Measurements from ENCODE around the gene TMEM255B.

TMEM255B gene

DNA sequence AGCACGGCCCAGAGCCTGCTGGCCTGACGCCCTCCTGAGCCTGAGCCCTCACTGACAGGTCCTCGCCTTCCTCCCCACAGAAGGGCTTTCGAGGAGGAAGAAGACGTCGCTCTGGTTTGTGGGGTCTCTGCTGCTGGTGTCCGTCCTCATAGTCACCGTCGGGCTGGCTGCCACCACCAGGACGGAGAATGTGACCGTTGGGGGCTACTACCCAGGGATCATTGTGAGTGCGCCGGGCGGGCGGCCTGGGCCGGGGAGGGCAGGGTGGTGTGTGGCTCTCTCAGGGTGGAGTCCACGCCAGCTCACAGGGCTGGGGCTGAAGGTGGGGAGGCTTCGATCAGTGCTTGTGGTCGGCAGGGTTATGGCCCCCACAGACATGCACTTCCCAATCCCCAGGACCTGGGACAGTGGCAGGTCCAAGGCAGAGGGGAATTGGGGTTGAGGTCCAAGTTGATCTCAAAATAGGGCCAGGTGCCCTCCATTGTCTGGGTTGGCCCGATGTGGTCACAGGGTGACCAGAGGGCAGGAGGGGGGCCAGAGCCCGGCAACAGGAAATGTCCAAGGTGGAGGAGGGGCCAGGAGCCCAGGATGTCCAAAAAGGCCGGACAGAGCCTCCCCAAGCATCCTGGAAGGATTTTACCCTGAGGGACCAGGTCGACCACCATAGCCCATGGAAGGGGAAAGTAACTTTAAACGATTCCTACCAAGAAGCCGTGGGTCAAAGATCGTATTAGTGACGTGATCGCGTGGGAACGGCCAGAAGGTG, 7.2 kb downstream of the TMEM255B start:
- DNase-seq (ENCODE audit: low read depth, low spot score) = no peak

DNA sequence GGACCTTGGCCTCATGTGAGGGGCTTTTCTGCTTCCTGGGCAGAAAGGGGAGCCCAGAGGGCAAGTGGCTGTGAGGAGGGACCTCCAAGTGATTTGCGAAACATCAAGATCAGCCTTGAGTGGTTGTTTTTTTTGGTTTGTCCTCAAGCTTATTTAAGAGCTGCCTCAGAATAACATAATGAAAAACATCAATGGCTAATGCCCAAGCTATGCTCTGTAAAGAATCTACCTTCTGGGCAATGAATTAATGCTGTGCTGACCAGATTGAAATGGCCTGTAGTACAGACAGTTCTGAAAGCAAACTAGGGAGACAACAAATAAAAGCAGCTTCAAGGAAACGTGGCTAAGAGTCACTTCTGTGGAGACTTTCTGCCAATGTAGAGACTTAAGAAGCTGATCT, 8.3 kb downstream of the TMEM255B start:
- no peak for DNase-seq (ENCODE audit: low read depth, low spot score)

DNA sequence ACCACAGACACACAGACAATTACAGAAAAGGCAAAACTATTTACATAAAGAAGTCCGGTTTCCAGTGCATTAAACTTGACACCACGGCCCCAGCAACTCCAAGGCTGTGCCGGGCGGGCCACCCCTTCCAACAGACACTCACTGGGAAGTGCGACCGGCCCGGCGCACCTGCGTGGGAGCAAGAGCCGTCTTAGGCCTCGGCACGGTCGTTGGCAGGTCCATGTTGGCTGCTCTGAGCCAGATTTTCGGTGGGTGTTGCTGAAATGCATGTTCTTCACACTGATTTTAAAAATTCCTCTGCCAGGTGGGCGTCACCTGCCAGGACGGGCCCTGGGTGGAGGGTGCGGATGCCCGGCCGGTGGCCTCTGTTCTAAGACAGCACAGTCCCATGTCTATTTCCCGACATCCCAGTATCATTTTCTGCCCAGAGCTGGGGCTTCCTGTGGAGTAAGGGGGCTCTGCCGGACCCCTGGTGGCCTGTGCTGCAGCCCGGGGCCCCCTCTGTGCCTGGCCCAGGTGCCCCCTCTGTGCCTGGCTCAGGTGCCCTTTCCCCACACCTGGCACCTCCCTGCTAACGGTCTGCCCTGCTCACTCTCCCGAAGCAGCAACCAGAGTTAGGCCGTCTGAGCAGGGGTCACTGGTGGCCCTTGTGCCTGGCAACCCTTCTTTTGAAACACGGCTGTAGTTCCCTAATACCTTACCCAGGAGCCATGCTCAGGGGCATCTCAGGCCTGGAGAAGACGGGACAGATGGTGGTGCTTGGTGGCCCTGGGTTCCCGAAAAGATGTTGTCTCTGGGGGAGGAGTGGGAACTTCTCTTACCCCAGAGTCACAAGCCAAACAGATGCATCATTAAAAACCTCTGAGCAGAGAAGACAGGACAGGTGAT, 9.2 kb downstream of the TMEM255B start:
- DNase-seq (ENCODE audit: low read depth, low spot score) = no peak

DNA sequence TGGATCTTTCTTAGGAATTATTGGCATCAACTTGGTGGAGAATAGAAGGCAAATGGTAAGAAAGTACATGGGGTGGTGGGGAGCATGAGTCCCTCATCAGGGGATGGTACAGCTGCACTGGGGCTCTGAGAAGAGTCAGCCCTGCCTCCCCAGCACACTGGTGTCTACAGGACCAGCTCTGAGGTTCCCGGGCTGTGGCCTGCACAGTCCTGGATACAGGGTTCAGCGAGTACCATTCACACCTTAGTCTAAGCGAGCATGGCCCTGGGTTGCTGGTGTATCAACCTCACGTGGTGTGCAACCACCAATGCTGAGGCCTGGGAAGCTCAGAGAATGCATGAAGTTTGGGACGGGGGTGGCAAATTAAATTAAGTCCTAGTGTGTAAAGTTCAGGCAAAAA, 10.1 kb downstream of the TMEM255B start:
- no peak for DNase-seq (ENCODE audit: low read depth, low spot score)

GRCh38 chr13:113769881-113770280, 10.9 kb downstream of the TMEM255B start:
- DNase-seq (ENCODE audit: low read depth, low spot score) = no peak

DNA sequence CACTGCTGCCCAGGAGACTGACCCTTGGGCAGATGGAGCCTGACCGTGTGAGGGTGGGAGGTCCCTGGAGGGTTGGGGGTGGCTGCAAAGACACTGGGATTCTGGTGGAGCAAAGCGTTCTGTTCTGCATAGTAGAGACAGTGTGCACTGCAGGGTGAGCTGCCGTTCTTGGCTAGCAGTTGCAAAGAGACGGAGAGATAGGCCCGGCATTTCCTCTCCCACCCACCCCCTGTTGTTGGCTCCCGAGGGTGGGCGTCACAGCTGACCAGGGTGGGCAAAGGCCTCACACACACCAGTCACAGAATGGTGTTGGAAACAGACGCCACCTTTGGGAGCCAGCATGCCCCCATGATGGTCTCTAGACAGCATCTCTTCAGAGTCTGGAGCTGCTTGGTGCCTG, 11.4 kb downstream of the TMEM255B start:
- no peak for DNase-seq (ENCODE audit: low read depth, low spot score)

DNA sequence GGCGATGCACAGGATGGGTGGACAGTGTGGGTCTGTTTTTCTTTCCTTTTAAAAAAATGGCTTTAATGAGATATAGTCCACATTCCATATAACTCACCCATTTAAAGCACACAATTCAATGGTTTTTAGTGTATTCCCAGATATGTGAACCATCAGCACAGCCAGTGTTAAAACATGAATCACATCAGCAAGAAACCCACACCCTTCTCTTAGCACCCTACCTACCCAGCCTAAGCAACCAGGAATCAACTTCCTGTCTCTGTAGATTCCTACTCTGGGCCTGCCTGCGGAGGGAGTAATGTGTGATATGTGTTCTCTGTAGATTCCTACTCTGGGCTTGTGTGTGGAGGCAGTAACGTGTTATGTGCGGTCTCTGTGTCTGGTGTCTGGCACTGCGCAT, 11.9 kb downstream of the TMEM255B start:
- no peak for DNase-seq (ENCODE audit: low read depth, low spot score)

- no peak for DNase-seq (ENCODE audit: low read depth, low spot score)
Observed at GRCh38 chr13:113771709-113772331, 12.8 kb downstream of the TMEM255B start.

GRCh38 chr13:113774177-113775107, 15.4 kb downstream of the TMEM255B start:
- DNase-seq (ENCODE audit: low read depth, low spot score) = no peak

DNA sequence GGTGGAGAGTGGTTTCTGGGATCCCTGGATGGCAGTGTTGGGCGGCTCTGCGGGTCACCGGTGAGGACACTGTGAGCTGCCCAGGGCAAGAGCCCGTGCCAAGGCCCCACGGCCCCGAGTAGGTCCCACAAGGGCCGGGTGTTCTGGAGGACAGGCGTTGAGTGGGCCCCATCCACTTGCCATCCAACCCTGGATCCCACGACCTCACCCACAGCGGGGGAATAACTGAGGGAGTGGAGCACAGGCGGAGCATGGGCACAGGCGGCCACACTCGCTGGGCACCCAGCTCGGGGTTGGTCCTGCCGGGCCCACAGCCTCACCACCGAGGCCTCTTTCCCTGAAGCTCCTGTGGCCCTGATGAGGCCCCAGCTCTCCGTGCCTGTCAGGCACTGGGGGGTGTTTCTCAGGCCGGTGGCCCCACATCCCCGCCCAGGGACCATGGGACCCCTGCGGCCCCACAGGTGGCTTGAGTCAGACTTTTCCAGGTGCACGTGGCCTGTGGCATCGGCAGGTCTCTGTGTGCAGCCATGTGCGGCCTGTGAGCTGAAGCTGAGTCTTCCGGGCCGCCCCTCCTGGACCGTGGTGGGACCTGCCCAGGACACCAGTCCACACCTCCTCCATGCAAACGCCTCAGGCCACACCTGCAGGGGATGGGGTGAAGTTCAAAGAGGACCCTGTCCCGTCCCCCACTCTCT, 16.6 kb downstream of the TMEM255B start:
- no peak for DNase-seq (ENCODE audit: low read depth, low spot score)

DNA sequence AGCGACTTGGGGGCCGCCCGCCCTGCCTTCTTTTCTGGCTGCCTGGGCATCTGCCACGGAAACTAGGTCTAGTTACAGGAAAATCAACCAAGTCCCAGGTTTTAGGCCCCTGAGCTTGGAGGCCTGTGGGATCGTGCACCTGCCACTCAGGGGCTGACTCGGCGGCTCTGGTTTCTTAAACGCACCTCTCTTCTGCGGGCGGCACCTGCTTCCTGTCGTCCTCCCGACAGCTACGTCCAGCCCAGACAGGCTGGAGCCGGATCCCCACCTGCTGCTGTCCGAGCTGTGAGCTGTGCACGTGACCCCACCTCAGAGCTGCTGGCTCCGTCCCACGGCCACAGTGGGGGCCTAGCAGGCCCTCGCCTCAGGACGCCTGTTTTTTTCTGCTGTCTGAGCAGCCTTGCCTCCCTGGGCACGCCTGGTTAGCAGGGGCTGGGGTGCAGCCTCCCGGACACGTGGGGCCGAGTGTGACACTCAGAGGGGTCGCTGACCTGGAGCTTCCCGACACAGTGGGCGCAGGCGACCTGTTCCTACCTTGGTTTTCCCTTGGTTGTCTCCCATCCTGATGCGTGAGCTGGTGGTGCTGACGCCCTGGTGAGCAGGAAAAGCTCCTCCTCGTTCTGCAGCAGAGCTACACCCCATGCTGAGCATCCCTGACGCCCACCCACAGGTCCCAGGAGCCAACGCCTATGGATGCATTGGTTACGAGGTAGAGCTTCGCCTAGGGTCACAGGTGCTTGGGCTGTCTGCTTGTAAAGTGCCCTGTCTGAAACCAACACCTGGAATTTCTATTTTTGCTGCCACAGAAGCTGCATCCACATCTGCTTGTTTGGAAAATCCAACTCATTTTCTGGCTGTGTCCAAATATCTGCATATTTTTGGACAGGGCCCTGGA, 17.5 kb downstream of the TMEM255B start:
- DNase-seq (ENCODE audit: low read depth, low spot score) = no peak

- DNase-seq (ENCODE audit: low read depth, low spot score) = no peak
Observed at GRCh38 chr13:113777311-113778260, 18.6 kb downstream of the TMEM255B start.

DNA sequence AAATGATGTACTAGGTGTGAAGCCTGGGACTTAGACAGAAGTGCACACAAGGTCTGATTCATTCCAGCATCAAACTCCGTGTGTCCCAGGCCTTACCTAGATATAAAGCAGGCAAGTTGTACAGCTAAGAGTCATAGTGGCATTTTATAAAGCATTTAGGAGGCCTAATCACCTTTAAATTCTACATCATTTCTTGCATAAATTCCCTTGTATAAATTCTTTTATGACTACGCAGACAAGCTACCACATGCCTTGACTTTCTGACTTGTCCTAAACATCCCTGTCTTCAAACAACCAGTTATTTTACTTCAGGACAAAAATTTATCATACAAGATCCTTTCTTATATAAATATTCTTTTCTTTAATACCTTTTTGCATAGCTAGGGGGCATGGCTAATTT, 22.5 kb downstream of the TMEM255B start:
- no peak for DNase-seq (ENCODE audit: low read depth, low spot score)

GRCh38 chr13:113782472-113782871, 23.4 kb downstream of the TMEM255B start:
- DNase-seq (ENCODE audit: low read depth, low spot score) = no peak

DNA sequence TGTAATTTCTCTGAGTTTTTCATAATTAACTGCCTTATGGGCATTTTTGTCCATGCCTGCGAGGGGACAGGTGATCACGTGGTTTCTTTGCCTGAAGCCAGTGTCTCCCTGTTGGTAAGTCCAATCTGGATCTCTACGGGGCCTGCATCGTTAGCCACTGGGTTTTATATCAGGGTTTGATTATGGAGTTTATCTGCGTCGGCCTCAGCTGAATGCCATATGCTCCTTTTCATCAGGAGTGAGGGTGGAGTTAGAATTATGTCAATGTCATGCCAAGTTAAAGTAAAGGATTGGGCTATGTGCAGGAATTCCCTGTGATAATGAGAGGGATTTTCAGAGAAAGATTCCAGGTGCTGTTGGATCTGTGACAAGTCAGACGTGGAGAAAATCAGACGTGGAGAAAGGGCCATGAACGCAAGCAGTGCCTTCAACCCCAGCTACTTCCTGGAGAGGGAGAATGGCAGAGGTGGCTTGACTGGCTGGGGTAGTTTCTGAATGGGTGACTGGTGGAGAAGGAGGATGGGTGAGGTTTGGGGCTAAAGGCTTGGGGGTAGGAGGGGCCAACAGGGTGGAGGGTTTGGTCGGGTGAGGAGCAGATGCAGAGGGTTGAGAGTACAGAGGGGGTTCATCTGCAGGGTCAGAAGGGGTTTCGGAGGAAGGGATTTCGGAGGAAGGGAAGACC, 24.3 kb downstream of the TMEM255B start:
- DNase-seq (ENCODE audit: low read depth, low spot score) = no peak

GRCh38 chr13:113783966-113784644, 25.1 kb downstream of the TMEM255B start:
- DNase-seq (ENCODE audit: low read depth, low spot score) = no peak

DNA sequence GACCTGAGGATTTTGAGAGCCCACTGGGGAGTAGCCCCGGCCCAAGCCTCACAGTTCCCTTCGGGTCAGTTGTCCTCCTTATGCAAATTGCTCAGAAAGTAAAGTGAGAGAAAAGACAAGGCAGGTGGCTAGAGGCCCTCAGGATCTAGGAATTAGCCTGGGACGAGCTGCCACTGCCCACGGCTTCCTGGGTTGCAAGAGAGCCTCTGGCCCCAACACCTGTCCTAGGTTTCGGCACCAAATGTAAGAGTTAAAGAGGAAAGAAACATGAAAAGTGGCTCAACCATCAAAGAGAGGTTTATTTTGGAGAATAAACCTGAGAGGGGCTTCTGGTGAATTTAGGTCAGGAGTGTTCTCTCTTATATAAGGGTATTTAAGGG, 25.6 kb downstream of the TMEM255B start:
- DNase-seq (ENCODE audit: low read depth, low spot score) = no peak

Data from activated CD4-positive, CD25-positive, alpha-beta regulatory T cell treated with anti-CD3 and anti-CD28 coated beads, Interleukin-2, amount 50 U/mL, for 16 hours (primary cell).